Prostate gland (tissue), 2 donors: ENCODE results near the gene ELK3.

ENCODE experiments used
- CTCF ChIP-seq, 4 experiments: fragments of 200-600 bp in 2 of 4; fragments of 450-650 bp in 2 of 4; sonication (generic) in 2 of 4; IDR thresholded peaks; 1 replicate in 3 of 4; 2 replicates in 1 of 4; pipeline ENCODE4 v1.5.1; 2016 to 2019; ENCODE audit warnings: antibody characterized with exemption in 4 of 4, mild to moderate bottlenecking in 2 of 4, moderate library complexity in 2 of 4
- POLR2AphosphoS5 ChIP-seq: sonication (generic); formaldehyde crosslinking; IDR thresholded peaks from one replicate; pipeline ENCODE4 v1.6.1; 2017; ENCODE audit warnings: antibody characterized with exemption

- TF ChIP-seq CTCF (IDR thresholded peaks at IDR 0.05) = no peak
- no peak for TF ChIP-seq POLR2AphosphoS5
These were observed 8.3 kb upstream of the ELK3 start for GRCh38 chr12:96185914-96186313.
